ENCODE data around the gene TM4SF5.

The TM4SF5 gene

DNA sequence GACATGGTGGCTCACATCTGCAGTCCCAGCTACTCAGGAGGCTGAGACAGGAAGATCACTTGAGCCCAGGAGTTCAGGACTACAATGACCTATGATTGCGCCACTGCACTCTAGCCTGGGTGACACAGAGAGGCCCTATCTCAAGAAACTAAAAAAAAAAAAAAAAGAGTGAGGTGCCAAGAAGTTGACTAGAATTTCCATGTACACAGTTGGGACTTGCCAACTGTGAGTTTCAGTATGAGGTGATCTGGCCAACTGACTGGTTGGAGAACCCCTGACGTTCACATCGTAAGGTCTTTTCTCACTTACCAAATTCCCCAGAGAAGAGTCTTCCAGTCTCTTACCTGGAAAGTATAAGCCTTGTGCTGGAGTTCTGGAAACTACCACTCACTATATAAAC, 43.6 kb upstream of the TM4SF5 start:
- Histone ChIP-seq H3K9me3 (ENCODE audit: control insufficient read depth, low read length) (no peaks in the 10 kb centered on the region), H3K4me1 (no peaks in the 10 kb centered on the region), H3K27ac (no peak overlapping the region), H3K27me3 (ENCODE audit: control insufficient read depth, insufficient read depth, low read length) (no peaks in the 10 kb centered on the region), H3K4me2 (ENCODE audit: low read length) (no peak overlapping the region), H3K4me3 (ENCODE audit: low read depth, low read length) (no peak overlapping the region), H3K36me3 (ENCODE audit: control insufficient read depth, insufficient read depth, low read length) (no peaks in the 10 kb centered on the region), H3K9ac (no peak overlapping the region), H2AFZ (no peak overlapping the region), H3K79me2 (no peaks in the 10 kb centered on the region)
- TF ChIP-seq, protein P1, sequence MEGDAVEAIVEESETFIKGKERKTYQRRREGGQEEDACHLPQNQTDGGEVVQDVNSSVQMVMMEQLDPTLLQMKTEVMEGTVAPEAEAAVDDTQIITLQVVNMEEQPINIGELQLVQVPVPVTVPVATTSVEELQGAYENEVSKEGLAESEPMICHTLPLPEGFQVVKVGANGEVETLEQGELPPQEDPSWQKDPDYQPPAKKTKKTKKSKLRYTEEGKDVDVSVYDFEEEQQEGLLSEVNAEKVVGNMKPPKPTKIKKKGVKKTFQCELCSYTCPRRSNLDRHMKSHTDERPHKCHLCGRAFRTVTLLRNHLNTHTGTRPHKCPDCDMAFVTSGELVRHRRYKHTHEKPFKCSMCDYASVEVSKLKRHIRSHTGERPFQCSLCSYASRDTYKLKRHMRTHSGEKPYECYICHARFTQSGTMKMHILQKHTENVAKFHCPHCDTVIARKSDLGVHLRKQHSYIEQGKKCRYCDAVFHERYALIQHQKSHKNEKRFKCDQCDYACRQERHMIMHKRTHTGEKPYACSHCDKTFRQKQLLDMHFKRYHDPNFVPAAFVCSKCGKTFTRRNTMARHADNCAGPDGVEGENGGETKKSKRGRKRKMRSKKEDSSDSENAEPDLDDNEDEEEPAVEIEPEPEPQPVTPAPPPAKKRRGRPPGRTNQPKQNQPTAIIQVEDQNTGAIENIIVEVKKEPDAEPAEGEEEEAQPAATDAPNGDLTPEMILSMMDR (IDR thresholded peaks at IDR 0.05), result no peak

DNA sequence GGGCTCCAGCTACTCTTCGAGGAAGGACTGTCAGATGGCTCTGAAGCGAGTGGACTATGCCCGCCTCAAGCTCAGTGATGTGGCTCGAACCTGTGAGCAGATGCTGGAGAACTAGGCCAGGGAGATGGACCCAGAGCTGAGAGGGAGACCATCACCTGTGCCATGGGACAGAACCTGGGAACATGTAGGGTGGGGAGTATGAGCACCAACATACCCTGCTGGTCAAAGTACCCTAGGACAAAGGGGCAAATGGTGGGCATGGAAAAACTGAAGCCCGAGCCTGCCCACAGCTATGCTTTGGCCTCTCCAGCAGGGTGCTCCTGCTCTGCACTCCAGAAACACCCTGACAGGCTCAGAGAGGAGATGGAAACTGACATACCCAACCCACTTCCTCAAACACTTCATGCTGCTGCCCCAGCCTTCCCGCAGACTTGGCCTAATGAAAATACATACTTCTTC, 38.6 kb upstream of the TM4SF5 start:
- Histone ChIP-seq H3K9ac (no peak overlapping the region), H3K4me2 (ENCODE audit: low read length) (no peak overlapping the region), H3K27me3 (ENCODE audit: control insufficient read depth, insufficient read depth, low read length) (no peaks in the 10 kb centered on the region), H3K36me3 (ENCODE audit: control insufficient read depth, insufficient read depth, low read length) (no peaks in the 10 kb centered on the region), H2AFZ (no peak overlapping the region), H3K79me2 (no peaks in the 10 kb centered on the region), H3K4me1 (no peaks in the 10 kb centered on the region), H3K27ac (peak overlapping the region; percentile 6), H3K9me3 (ENCODE audit: control insufficient read depth, low read length) (no peaks in the 10 kb centered on the region), H3K4me3 (ENCODE audit: low read depth, low read length) (no peak overlapping the region)
- TF ChIP-seq, protein P1 (IDR thresholded peaks at IDR 0.05), result no peak

DNA sequence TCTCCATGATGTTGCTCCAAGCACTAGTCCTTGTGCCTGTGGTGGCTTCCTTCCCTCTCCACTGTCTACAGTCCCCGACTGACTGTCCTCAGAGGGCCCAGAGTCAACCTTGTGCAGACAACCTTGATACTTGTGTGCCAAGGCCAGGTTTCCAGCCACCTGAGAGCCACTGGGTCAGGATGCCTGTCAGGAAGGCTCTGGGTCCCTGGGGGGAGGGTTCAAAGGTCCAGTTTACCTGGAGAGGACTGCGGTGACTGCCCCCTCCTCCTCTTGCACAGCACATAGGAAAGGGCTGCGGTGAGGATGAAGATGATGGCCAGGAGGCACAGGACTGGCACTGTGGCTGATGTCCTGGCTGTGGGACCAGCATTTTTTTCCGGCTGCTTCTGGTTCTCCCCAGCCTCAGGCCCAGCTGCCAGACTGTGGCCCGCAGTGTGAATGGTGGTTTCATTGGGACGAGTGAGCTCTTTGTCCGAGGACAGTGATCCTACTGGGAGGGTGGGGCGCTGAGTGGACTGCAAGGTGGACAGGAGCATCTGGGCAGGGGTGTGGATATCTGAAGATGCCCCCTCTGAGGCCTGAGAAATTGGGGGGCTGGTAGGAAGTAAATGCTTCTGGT, 36.7 kb upstream of the TM4SF5 start:
- TF ChIP-seq, protein P1 (IDR thresholded peaks at IDR 0.05), result no peak
- no peaks in the 10 kb centered on the region for H3K36me3 ChIP-seq (ENCODE audit: control insufficient read depth, insufficient read depth, low read length)
- H2AFZ ChIP-seq, result no peak overlapping the region
- H3K4me1 ChIP-seq, result peaks cover 5% of the 10 kb centered on the region
- no peaks in the 10 kb centered on the region for H3K9me3 ChIP-seq (ENCODE audit: control insufficient read depth, low read length)
- H3K4me2 ChIP-seq (ENCODE audit: low read length), result no peak overlapping the region
- H3K4me3 ChIP-seq (ENCODE audit: low read depth, low read length), result no peak overlapping the region
- no peak overlapping the region for H3K9ac ChIP-seq
- H3K27ac ChIP-seq, result no peak overlapping the region
- no peaks in the 10 kb centered on the region for H3K79me2 ChIP-seq
- H3K27me3 ChIP-seq (ENCODE audit: control insufficient read depth, insufficient read depth, low read length), result no peaks in the 10 kb centered on the region

DNA sequence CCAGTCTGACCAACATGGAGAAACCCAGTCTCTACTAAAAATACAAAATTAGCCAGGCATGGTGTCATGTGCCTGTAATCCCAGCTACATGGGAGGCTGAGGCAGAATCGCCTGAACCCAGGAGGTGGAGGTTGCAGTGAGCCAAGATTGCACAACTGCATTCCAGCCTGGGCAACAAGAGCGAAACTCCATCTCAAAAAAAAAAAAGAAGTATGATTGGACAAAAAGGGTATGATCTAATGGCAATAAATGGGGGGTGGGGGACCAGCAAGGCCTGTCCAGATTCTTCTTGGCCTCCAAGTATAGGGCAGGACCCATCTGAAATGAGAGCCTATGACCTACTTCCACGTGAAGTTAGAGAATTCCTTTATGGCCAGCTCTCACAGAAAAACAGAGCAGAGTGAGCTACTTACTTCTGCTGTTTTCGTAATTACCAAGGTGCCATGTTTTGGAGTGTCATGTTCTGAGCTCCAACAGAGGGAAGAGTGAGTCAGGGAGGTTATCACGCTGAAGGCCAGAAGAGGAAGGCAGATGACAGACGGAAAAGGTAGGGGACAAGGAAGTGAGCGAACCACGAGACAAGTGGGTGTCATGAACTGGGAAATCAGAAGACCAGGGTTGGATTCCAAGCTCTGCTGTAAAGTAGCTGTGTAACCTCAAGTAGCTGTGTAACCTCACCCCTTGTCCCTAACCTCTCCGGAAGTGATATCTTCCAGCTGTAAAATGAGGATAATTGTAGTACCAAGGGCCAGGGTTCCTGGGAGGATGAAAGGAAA, 35.6 kb upstream of the TM4SF5 start:
- Histone ChIP-seq H3K79me2 (no peaks in the 10 kb centered on the region), H3K4me1 (peaks cover 5% of the 10 kb centered on the region), H3K9me3 (ENCODE audit: control insufficient read depth, low read length) (no peaks in the 10 kb centered on the region), H3K27ac (no peak overlapping the region), H2AFZ (no peak overlapping the region), H3K9ac (no peak overlapping the region), H3K4me2 (ENCODE audit: low read length) (no peak overlapping the region), H3K36me3 (ENCODE audit: control insufficient read depth, insufficient read depth, low read length) (no peaks in the 10 kb centered on the region), H3K4me3 (ENCODE audit: low read depth, low read length) (no peak overlapping the region), H3K27me3 (ENCODE audit: control insufficient read depth, insufficient read depth, low read length) (no peaks in the 10 kb centered on the region)
- TF ChIP-seq, protein P1 (IDR thresholded peaks at IDR 0.05), result no peak

Data from parathyroid adenoma (tissue), 2 donors.